Vagina (tissue), 2 donors: Measurements from ENCODE around the gene ELL2.

Source experiments
- POLR2A ChIP-seq, 2 donors: fragments of 450-650 bp; IDR thresholded peaks; one replicate each; pipeline ENCODE4 v1.6.1; 2017; ENCODE audit warnings: antibody characterized with exemption in 2 of 2, mild to moderate bottlenecking in 2 of 2, moderate library complexity in 2 of 2
- POLR2AphosphoS5 ChIP-seq, 2 donors: sonication (generic); formaldehyde crosslinking; IDR thresholded peaks; one replicate each; pipeline ENCODE4 v1.9.0; 2017; ENCODE audit warnings: antibody characterized with exemption in 2 of 2, mild to moderate bottlenecking in 2 of 2, low read depth in 1 of 2; ENCODE audit not compliant: insufficient read depth in 1 of 2
- TF ChIP-seq, protein P1 (sequence below), 3 experiments: fragments of 450-650 bp in 2 of 3; fragments of 200-600 bp in 1 of 3; sonication (generic) in 1 of 3; IDR thresholded peaks; one replicate each; pipeline ENCODE4 v1.5.1; 2017 to 2019; ENCODE audit warnings: antibody characterized with exemption in 3 of 3, mild to moderate bottlenecking in 2 of 3, moderate library complexity in 2 of 3

DNA sequence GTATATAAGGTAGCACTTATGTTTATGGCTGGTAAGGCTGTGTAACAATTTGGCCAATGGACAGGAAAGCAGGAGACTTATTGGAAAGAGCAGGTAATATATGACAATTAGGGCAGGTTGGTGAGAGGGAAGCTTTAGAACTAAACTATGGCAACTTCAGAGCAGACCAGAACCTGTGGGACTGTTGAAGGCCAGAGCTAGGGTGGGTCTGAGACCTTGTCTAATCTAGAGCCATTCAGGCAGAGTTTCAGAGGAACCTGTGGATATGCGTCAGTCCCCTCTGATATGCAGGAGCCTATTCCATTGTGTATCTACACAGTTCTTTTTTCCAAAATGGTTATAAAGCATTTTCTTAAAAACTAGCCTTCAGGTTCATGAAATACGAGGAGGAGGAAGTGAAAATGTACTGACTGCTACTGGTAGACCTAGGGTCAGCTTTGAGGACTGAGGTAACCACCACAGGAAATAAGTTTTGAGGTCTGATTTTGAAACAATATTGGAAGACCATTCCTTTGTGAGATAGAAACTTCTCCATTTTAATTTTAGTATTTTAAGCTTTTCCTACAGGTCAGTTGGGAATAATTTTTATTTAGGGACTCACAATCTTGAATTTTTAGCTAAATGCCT, 37.6 kb downstream of the ELL2 start:
- TF ChIP-seq POLR2A (IDR thresholded peaks at IDR 0.05) (no peak), POLR2AphosphoS5 (IDR thresholded peaks at IDR 0.05; ENCODE audit: insufficient read depth in 1 of 2, low read depth in 1 of 2) (no peak)
- TF ChIP-seq, protein P1, sequence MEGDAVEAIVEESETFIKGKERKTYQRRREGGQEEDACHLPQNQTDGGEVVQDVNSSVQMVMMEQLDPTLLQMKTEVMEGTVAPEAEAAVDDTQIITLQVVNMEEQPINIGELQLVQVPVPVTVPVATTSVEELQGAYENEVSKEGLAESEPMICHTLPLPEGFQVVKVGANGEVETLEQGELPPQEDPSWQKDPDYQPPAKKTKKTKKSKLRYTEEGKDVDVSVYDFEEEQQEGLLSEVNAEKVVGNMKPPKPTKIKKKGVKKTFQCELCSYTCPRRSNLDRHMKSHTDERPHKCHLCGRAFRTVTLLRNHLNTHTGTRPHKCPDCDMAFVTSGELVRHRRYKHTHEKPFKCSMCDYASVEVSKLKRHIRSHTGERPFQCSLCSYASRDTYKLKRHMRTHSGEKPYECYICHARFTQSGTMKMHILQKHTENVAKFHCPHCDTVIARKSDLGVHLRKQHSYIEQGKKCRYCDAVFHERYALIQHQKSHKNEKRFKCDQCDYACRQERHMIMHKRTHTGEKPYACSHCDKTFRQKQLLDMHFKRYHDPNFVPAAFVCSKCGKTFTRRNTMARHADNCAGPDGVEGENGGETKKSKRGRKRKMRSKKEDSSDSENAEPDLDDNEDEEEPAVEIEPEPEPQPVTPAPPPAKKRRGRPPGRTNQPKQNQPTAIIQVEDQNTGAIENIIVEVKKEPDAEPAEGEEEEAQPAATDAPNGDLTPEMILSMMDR (IDR thresholded peaks at IDR 0.05), result no peak
